ENCODE results near the gene ARHGAP30.

GRCh38 chr1:161008869-161009510, 60.7 kb downstream of the ARHGAP30 start:
- TF ChIP-seq REST (IDR thresholded peaks at IDR 0.05; ENCODE audit: low read depth) (no peak), MAX (IDR thresholded peaks at IDR 0.05) (no peak), CREB1 (IDR thresholded peaks at IDR 0.05; ENCODE audit: low read depth) (no peak), RAD21 (IDR thresholded peaks at IDR 0.05; ENCODE audit: low read depth) (no peak), CEBPB (IDR thresholded peaks at IDR 0.05) (no peak), USF1 (IDR thresholded peaks at IDR 0.05) (no peak), EGR1 (IDR thresholded peaks at IDR 0.05) (no peak), TEAD4 (IDR thresholded peaks at IDR 0.05) (no peak), ZBTB7A (IDR thresholded peaks at IDR 0.05; ENCODE audit: low read depth) (no peak), YY1 (IDR thresholded peaks at IDR 0.05; ENCODE audit: low read depth) (no peak), FOXM1 (IDR thresholded peaks at IDR 0.05; ENCODE audit: borderline replicate concordance, low read depth) (no peak), EP300 (IDR thresholded peaks at IDR 0.05; ENCODE audit: borderline replicate concordance) (no peak)

Data from Ishikawa (cell line).